ENCODE data around the gene RBSN.

DNA sequence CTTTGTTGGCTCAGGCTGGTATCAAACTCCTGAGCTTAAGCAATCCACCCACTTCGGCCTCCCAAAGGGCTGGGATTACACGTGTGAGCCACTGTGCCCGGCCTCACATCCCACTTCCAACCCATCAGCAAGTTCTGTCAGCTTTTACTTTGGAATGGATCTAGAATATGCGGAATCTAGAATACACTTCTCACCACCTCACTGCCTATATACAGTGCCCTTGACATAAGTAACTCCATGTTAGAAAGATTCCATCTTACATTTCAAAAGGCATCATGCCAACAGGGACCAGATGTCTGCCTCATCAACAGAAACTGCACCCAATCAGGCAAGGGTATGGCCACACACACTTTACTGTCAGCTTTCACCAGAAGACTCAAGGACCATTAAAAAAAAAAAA is 9.9 kb upstream of the RBSN start:
- TF ChIP-seq CREB1 (CRISPR knock-in tag; IDR thresholded peaks at IDR 0.05; ENCODE audit: low read depth), result no peak
- TF ChIP-seq EZH2phosphoT487 (IDR thresholded peaks at IDR 0.05; ENCODE audit: unreplicated experiment), result no peak
- TF ChIP-seq, protein P1, sequence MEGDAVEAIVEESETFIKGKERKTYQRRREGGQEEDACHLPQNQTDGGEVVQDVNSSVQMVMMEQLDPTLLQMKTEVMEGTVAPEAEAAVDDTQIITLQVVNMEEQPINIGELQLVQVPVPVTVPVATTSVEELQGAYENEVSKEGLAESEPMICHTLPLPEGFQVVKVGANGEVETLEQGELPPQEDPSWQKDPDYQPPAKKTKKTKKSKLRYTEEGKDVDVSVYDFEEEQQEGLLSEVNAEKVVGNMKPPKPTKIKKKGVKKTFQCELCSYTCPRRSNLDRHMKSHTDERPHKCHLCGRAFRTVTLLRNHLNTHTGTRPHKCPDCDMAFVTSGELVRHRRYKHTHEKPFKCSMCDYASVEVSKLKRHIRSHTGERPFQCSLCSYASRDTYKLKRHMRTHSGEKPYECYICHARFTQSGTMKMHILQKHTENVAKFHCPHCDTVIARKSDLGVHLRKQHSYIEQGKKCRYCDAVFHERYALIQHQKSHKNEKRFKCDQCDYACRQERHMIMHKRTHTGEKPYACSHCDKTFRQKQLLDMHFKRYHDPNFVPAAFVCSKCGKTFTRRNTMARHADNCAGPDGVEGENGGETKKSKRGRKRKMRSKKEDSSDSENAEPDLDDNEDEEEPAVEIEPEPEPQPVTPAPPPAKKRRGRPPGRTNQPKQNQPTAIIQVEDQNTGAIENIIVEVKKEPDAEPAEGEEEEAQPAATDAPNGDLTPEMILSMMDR (conservative IDR thresholded peaks at IDR 0.05; ENCODE audit: low read depth in 2 of 2), result no peak
- TF ChIP-seq EZH2 (IDR thresholded peaks at IDR 0.05; ENCODE audit: low read depth, unreplicated experiment), result no peak
- TF ChIP-seq, protein P2, sequence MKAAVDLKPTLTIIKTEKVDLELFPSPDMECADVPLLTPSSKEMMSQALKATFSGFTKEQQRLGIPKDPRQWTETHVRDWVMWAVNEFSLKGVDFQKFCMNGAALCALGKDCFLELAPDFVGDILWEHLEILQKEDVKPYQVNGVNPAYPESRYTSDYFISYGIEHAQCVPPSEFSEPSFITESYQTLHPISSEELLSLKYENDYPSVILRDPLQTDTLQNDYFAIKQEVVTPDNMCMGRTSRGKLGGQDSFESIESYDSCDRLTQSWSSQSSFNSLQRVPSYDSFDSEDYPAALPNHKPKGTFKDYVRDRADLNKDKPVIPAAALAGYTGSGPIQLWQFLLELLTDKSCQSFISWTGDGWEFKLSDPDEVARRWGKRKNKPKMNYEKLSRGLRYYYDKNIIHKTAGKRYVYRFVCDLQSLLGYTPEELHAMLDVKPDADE (IDR thresholded peaks at IDR 0.05), result no peak
- TF ChIP-seq POLR2AphosphoS5 (IDR thresholded peaks at IDR 0.05; ENCODE audit: low read depth), result no peak
- no peak for TF ChIP-seq JUNB (IDR thresholded peaks at IDR 0.05; ENCODE audit: unreplicated experiment)

All from GM23338 (cell line).